HEK293 (cell line): Measurements from ENCODE around the gene ZKSCAN5.

Experiments
- BCL11A ChIP-seq: fragments of 450-650 bp; formaldehyde crosslinking; IDR thresholded peaks from 2 replicates; pipeline ENCODE4 v1.5.1; 2016; ENCODE audit warnings: low read depth, missing biosample characterization, missing genetic modification characterization
- HOXC10 ChIP-seq: sonication (generic); formaldehyde crosslinking; IDR thresholded peaks from 2 replicates; pipeline ENCODE4 v1.8.1; 2023; ENCODE audit warnings: mild to moderate bottlenecking, missing genetic modification reagents
- HOXD13 ChIP-seq: sonication (generic); formaldehyde crosslinking; IDR thresholded peaks from 2 replicates; pipeline ENCODE4 v1.8.0; 2022; ENCODE audit warnings: missing genetic modification reagents, borderline replicate concordance
- REPIN1 ChIP-seq: fragments of 450-650 bp; formaldehyde crosslinking; IDR thresholded peaks from 2 replicates; pipeline ENCODE4 v1.5.1; 2017; ENCODE audit warnings: missing biosample characterization, missing genetic modification characterization, low read depth
- TCF7L2 ChIP-seq: IDR thresholded peaks from 2 replicates; pipeline ENCODE4 v1.6.1; 2011; ENCODE audit warnings: low read depth, mild to moderate bottlenecking, inconsistent platforms, low read length, moderate library complexity, borderline replicate concordance
- ZBTB49 ChIP-seq: fragments of 450-650 bp; formaldehyde crosslinking; IDR thresholded peaks from 2 replicates; pipeline ENCODE4 v1.5.1; 2016; ENCODE audit warnings: missing biosample characterization, missing genetic modification characterization, low read depth
- ZFP69B ChIP-seq: fragments of 450-650 bp; formaldehyde crosslinking; IDR thresholded peaks from 2 replicates; pipeline ENCODE4 v1.5.1; 2016; ENCODE audit warnings: missing biosample characterization, missing genetic modification characterization
- ZNF121 ChIP-seq: fragments of 450-650 bp; formaldehyde crosslinking; IDR thresholded peaks from 2 replicates; pipeline ENCODE4 v1.5.1; 2016; ENCODE audit warnings: missing biosample characterization, missing genetic modification characterization
- ZNF132 ChIP-seq: fragments of 450-650 bp; formaldehyde crosslinking; IDR thresholded peaks from 2 replicates; pipeline ENCODE4 v1.5.1; 2017; ENCODE audit warnings: missing biosample characterization, missing genetic modification characterization, borderline replicate concordance
- ZNF138 ChIP-seq: fragments of 450-650 bp; formaldehyde crosslinking; IDR thresholded peaks from 2 replicates; pipeline ENCODE4 v1.5.1; 2016; ENCODE audit warnings: missing biosample characterization, missing genetic modification characterization, borderline replicate concordance
- ZNF169 ChIP-seq: fragments of 450-650 bp; formaldehyde crosslinking; IDR thresholded peaks from 2 replicates; pipeline ENCODE4 v1.5.1; 2016; ENCODE audit warnings: missing biosample characterization, missing genetic modification characterization
- ZNF174 ChIP-seq: fragments of 450-650 bp; formaldehyde crosslinking; IDR thresholded peaks from 2 replicates; pipeline ENCODE4 v1.5.0; 2017; ENCODE audit warnings: missing biosample characterization, mild to moderate bottlenecking, missing genetic modification characterization
- ZNF2 ChIP-seq: fragments of 450-650 bp; formaldehyde crosslinking; IDR thresholded peaks from 2 replicates; pipeline ENCODE4 v1.5.1; 2016; ENCODE audit warnings: missing biosample characterization, missing genetic modification characterization
- ZNF211 ChIP-seq: fragments of 450-650 bp; formaldehyde crosslinking; IDR thresholded peaks from 2 replicates; pipeline ENCODE4 v1.5.1; 2016; ENCODE audit warnings: low read depth, missing biosample characterization, missing genetic modification characterization
- ZNF214 ChIP-seq: fragments of 450-650 bp; formaldehyde crosslinking; IDR thresholded peaks from 2 replicates; pipeline ENCODE4 v1.5.1; 2017; ENCODE audit warnings: missing biosample characterization, mild to moderate bottlenecking, missing genetic modification characterization, borderline replicate concordance
- ZNF223 ChIP-seq: fragments of 450-650 bp; formaldehyde crosslinking; IDR thresholded peaks from 2 replicates; pipeline ENCODE4 v1.5.1; 2016; ENCODE audit warnings: missing biosample characterization, missing genetic modification characterization
- ZNF24 ChIP-seq: fragments of 450-650 bp; formaldehyde crosslinking; IDR thresholded peaks from 2 replicates; pipeline ENCODE4 v1.5.1; 2016; ENCODE audit warnings: missing biosample characterization, missing genetic modification characterization
- ZNF274 ChIP-seq, 2 experiments: fragments of 200-500 bp in 1 of 2; fragments of 450-650 bp in 1 of 2; sonication (Bioruptor generic) in 1 of 2; formaldehyde crosslinking in 1 of 2; IDR thresholded peaks; 2 replicates each; pipeline versions ENCODE4 v1.5.1 to v1.6.1; 2014 to 2016; ENCODE audit warnings: borderline replicate concordance in 1 of 2, inconsistent platforms in 1 of 2, low read length in 1 of 2, missing biosample characterization in 1 of 2, missing genetic modification characterization in 1 of 2
- ZNF529 ChIP-seq: fragments of 450-650 bp; formaldehyde crosslinking; IDR thresholded peaks from 2 replicates; pipeline ENCODE4 v1.5.1; 2017; ENCODE audit warnings: missing genetic modification characterization, missing biosample characterization; ENCODE audit not compliant: insufficient replicate concordance
- ZNF530 ChIP-seq: fragments of 450-650 bp; formaldehyde crosslinking; IDR thresholded peaks from 2 replicates; pipeline ENCODE4 v1.5.1; 2016; ENCODE audit warnings: low read depth, missing biosample characterization, missing genetic modification characterization
- ZNF580 ChIP-seq: fragments of 450-650 bp; formaldehyde crosslinking; IDR thresholded peaks from 2 replicates; pipeline ENCODE4 v1.5.1; 2016; ENCODE audit warnings: missing biosample characterization, missing genetic modification characterization
- ZNF600 ChIP-seq: fragments of 450-650 bp; formaldehyde crosslinking; IDR thresholded peaks from 2 replicates; pipeline ENCODE4 v1.5.1; 2016; ENCODE audit warnings: missing biosample characterization, missing genetic modification characterization
- ZNF626 ChIP-seq: fragments of 450-650 bp; sonication (Bioruptor Pico); formaldehyde crosslinking; IDR thresholded peaks from 2 replicates; pipeline ENCODE4 v1.5.1; 2018; ENCODE audit warnings: missing biosample characterization, missing genetic modification characterization, inconsistent platforms
- ZXDB ChIP-seq: fragments of 450-650 bp; formaldehyde crosslinking; IDR thresholded peaks from 2 replicates; pipeline ENCODE4 v1.5.1; 2016; ENCODE audit warnings: missing biosample characterization, missing genetic modification characterization
- TF ChIP-seq, protein P1 (sequence below): fragments of 450-650 bp; formaldehyde crosslinking; IDR thresholded peaks from 2 replicates; pipeline ENCODE4 v1.5.1; 2016; ENCODE audit warnings: missing biosample characterization, missing genetic modification characterization
- TF ChIP-seq, protein P2 (sequence below): fragments of 450-650 bp; formaldehyde crosslinking; IDR thresholded peaks from 2 replicates; pipeline ENCODE4 v1.5.1; 2016; ENCODE audit warnings: missing biosample characterization, missing genetic modification characterization
- TF ChIP-seq, protein P3 (sequence below): fragments of 450-650 bp; IDR thresholded peaks from 2 replicates; pipeline ENCODE4 v1.5.1; 2018; ENCODE audit warnings: missing biosample characterization, missing genetic modification characterization
- TF ChIP-seq, protein P4 (sequence below): fragments of 450-650 bp; formaldehyde crosslinking; IDR thresholded peaks from 2 replicates; pipeline ENCODE4; 2016; ENCODE audit warnings: missing biosample characterization, missing genetic modification characterization
- TF ChIP-seq, protein P5 (sequence below): fragments of 450-650 bp; formaldehyde crosslinking; IDR thresholded peaks from 2 replicates; pipeline ENCODE4 v1.5.1; 2016; ENCODE audit warnings: missing biosample characterization, missing genetic modification characterization

The ZKSCAN5 gene

DNA sequence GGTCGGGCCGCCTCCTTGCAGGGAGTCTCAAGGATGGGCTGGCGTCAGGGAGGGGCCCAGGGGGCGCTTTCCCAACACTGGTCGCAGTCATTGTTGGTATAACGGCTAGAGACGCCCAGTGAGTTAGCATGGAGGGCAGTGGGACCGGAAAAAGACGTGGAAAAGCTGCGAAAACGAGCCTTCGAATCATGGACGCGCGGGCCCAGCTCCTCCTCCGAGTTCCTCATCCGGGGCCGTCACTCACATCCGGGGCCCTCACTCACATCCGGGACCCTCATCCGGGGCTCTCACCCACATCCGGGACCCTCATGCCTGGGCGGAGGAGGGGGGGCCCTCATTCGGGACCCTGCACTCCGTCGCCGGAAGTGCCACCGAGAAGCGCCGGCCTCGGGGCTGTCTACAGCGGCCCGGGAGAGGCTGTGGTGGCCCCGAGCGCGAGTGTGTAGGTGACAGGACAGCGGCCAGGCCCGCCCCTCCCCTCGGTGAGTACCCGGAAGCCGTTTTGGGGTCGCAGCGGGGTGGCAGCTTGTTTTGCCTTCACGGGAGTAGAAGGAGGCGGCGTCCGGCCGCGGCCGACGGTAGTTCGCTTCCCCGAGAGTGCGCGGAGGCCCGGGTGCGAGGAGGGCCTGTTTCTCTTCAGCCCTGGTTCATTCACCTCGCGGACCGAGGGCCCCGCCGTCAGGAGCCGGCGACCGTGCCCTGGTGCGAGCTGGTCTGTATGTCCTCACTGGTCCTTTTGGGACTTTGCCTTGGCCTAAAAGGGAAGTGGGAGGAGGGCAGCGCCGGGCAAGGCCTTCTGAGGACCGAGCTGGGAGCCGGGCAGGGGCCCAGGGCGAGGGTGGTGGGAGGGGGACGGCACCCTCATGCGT lies 54.1 kb downstream of the ZKSCAN5 start, which contains the start of gene ZNF655 (continued):
- TF ChIP-seq, protein P1, sequence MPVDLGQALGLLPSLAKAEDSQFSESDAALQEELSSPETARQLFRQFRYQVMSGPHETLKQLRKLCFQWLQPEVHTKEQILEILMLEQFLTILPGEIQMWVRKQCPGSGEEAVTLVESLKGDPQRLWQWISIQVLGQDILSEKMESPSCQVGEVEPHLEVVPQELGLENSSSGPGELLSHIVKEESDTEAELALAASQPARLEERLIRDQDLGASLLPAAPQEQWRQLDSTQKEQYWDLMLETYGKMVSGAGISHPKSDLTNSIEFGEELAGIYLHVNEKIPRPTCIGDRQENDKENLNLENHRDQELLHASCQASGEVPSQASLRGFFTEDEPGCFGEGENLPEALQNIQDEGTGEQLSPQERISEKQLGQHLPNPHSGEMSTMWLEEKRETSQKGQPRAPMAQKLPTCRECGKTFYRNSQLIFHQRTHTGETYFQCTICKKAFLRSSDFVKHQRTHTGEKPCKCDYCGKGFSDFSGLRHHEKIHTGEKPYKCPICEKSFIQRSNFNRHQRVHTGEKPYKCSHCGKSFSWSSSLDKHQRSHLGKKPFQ (tag by site-specific recombination): no peak
- TF ChIP-seq ZNF530 (tag by site-specific recombination) (no peak), ZXDB (tag by site-specific recombination) (peak; percentile 88), ZNF174 (tag by site-specific recombination) (no peak), ZNF580 (peak; percentile 50), HOXD13 (no peak), ZNF121 (no peak), ZNF223 (tag by site-specific recombination) (0 out of 2 replicates have a peak, but pooled peaks have one; percentile 15), ZNF626 (no peak), ZNF169 (tag by site-specific recombination) (no peak), ZNF2 (tag by site-specific recombination) (peak; percentile 34; the same call in 1 of the 2 replicates), ZFP69B (tag by site-specific recombination) (peak; percentile 65), ZNF600 (no peak), ZBTB49 (no peak), ZNF274 (IDR thresholded peaks at IDR 0.05; ENCODE audit: low read length) (no peak), ZNF274 (tag by site-specific recombination; IDR thresholded peaks at IDR 0.05; ENCODE audit: borderline replicate concordance) (no peak), ZNF529 (tag by site-specific recombination) (no peak), ZNF24 (tag by site-specific recombination) (peak; percentile 20), ZNF132 (tag by site-specific recombination) (no peak), BCL11A (tag by site-specific recombination) (no peak), ZNF138 (tag by site-specific recombination) (no peak), HOXC10 (CRISPR knock-in tag) (no peak), REPIN1 (no peak), TCF7L2 (no peak), ZNF211 (tag by site-specific recombination) (no peak), ZNF214 (tag by site-specific recombination) (no peak)
- TF ChIP-seq, protein P2, sequence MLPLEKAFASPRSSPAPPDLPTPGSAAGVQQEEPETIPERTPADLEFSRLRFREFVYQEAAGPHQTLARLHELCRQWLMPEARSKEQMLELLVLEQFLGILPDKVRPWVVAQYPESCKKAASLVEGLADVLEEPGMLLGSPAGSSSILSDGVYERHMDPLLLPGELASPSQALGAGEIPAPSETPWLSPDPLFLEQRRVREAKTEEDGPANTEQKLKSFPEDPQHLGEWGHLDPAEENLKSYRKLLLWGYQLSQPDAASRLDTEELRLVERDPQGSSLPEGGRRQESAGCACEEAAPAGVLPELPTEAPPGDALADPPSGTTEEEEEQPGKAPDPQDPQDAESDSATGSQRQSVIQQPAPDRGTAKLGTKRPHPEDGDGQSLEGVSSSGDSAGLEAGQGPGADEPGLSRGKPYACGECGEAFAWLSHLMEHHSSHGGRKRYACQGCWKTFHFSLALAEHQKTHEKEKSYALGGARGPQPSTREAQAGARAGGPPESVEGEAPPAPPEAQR: no peak
- TF ChIP-seq, protein P3, sequence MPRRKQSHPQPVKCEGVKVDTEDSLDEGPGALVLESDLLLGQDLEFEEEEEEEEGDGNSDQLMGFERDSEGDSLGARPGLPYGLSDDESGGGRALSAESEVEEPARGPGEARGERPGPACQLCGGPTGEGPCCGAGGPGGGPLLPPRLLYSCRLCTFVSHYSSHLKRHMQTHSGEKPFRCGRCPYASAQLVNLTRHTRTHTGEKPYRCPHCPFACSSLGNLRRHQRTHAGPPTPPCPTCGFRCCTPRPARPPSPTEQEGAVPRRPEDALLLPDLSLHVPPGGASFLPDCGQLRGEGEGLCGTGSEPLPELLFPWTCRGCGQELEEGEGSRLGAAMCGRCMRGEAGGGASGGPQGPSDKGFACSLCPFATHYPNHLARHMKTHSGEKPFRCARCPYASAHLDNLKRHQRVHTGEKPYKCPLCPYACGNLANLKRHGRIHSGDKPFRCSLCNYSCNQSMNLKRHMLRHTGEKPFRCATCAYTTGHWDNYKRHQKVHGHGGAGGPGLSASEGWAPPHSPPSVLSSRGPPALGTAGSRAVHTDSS (tag by site-specific recombination): no peak
- TF ChIP-seq, protein P4, sequence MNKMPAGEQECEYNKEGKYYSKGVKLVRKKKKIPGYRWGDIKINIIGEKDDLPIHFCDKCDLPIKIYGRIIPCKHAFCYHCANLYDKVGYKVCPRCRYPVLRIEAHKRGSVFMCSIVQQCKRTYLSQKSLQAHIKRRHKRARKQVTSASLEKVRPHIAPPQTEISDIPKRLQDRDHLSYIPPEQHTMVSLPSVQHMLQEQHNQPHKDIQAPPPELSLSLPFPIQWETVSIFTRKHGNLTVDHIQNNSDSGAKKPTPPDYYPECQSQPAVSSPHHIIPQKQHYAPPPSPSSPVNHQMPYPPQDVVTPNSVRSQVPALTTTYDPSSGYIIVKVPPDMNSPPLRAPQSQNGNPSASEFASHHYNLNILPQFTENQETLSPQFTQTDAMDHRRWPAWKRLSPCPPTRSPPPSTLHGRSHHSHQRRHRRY: no peak
- TF ChIP-seq, protein P5, sequence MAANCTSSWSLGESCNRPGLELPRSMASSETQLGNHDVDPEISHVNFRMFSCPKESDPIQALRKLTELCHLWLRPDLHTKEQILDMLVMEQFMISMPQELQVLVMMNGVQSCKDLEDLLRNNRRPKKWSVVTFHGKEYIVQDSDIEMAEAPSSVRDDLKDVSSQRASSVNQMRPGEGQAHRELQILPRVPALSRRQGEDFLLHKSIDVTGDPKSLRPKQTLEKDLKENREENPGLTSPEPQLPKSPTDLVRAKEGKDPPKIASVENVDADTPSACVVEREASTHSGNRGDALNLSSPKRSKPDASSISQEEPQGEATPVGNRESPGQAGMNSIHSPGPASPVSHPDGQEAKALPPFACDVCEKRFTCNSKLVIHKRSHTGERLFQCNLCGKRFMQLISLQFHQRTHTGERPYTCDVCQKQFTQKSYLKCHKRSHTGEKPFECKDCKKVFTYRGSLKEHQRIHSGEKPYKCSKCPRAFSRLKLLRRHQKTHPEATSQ: no peak; the same call in 1 of the 2 replicates
